HG03175 (cell line): ENCODE results near the gene EFTUD2.

Experiments
- ATAC-seq: cut with Tn5 transposase; IDR thresholded peaks from one replicate; pipeline ENCODE4 v1.9.1; 2021; ENCODE audit warnings: mild to moderate bottlenecking, moderate library complexity; ENCODE audit not compliant: unreplicated experiment

The EFTUD2 gene

DNA sequence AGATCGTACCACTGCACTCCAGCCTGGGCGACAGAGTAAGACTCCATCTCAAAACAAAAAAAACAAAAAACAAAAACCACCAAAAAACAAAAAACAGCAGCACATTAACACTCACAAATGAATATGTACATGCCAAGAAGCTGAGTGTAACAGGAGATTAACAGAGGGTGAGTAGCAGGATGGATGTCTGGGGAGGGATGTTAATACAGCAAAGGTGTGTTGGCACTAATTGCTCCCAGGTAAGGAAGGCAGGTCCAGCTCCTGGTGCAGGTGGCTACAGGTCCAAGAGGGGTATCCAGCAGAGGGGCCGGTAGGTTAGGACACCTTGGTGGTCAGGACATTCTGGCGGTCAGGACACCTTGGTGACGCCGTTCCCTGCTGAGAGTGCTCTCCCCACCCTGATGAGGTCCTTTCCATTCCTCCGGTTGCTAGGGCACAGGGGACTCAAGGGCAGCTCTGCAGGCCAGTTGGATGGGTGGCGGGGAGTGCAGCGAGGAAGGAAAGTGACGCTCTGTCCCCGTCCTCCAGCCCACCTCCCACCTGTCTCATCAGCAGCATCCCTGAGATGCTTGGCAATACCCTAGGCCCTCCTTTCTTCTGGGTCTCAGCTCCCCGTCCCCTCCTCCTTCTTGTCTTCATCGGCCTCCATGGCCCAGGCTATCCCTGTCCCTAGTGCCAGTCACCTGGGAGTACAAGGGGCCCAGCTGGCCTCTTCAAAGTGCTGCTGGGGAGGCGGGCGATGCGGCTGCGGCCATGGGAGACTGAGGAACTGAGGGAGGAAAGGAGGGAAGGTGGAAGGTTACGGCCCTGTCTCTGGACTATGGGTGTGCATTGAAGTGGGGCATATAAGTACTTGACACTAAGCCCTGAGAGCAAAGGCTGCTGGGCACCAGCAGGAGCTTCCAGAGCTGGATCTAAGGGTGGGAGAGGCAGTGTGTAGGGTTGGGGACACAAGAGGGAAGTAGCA is 26.8 kb upstream of the EFTUD2 start:
- ATAC-seq: no peak

DNA sequence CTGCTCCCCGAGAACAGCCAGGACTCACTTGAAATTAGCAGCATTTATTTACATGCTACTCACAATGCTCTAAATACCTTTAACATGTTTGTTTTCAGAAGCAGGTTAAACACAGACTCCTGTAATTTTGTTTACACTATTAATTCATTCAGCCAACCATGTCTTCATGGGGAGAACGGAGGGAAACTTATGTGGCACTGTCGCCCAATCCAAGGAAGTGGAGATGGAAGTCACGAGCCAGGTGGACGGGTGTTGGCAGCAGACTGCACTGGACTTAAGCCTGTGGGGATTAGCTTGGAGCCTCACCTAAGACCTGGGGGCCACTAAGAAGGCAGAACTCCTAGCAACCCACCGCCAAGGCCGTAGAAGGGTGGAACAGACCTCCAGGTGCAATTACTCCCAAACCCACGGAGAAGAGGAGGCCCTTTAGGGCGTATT is 24.9 kb upstream of the EFTUD2 start:
- ATAC-seq: no peak

DNA sequence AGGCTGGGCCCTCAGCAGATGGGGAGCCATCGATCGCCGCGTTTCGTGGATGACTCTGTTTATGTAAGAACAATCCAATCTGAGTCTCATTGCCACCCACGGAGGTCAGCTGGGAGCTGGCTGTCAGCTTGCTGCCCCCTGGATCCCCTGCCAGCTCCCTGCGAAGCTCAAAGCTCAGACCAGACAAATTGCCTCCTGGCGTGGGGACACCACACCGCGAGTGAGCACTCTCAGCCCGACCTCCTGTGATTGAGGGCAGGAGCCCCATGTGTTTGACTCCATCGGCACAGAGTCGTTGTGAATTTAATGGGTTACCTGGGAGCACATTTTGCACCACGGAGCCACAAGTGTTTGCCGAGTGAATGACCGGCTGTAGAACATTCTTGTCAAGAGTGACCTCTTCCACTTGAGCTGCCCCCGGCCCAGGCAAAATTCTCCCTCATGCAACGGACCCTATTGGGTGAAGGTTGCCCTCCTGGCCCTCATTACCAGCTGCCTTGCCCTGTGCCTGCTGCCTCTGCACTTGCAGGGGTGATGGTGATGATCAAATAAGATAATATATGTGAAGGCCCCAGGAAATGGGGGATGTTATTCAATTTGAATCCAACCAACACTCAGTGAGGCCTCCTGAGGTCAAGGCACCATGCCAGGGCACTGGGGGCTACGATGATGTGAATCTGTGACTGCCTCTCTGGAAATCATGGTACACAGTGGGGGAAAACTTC is 23.7 kb upstream of the EFTUD2 start:
- no peak for ATAC-seq

DNA sequence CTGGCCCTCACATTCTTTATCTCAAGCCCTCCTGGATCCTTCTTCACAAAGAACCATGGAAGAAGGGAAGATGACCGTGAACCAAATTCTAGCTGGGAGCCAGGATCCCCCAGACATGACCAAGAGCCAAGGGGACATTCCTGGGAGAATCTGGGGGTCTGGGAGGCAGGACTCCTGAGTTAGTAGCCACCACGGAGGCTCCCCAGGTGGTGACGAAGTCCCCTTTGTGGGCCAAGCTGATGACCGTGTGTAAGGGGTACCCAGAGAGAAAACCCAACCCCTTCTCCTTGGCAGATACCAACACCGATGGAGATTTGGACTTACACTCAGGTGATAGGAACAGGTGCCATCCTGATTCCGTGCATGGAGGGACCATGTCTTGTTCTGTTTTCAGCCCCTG is 22.9 kb upstream of the EFTUD2 start:
- no peak for ATAC-seq

DNA sequence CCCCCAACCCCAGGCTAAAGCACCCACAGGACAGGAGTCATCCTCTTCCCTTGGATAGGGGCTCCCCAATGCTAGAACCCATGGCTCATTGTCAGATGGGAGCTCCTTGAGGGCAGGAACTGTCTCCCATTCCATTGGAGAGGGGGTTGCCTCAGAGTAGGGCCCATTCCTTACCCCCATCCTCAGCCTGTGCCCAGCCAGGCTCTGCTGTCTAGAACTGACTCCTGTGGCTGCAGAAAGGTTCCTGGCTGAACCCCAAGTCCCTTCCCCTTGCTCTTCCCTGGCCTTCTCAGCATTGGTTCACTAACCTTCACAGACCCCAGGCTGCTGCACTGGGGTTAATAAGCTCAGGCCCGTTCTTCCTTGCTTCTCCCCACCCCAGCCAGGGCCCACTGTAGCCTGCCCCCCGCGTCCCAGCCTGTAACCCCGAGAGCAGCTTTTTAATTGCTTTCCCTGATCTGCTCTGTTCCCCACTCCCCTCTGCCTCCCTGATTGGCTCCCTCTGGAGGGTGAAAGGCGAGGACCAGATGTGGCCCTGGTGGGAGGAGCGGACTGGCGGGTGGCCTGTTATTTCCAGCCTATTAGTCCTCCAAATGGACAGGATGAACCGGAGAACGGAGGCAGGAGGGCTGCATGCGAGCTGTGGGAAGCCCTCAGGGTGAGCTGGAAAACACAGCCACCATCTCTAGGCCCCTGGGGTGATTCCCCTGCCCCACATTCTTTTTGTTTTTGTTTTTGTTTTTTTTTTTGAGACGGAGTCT is 22.1 kb upstream of the EFTUD2 start:
- ATAC-seq: no peak

DNA sequence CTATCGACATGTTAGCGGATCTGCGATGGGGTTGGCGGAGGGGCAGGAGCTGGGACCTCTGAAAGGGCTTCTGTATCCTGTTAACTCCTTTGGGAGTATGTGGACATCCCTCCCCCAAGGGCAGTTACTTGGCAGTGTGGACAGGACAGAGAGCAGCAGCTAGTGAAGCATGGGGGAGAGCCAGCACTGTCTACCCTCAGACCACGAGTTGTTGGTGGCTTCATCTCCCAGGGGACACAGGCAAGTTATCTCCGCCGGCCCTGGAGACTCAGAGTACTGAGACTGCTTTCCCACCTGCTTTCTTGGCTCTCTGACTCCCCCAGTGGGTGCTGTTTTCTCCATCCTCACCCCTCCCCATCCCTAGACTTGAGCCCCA is 21.3 kb upstream of the EFTUD2 start:
- ATAC-seq: no peak

DNA sequence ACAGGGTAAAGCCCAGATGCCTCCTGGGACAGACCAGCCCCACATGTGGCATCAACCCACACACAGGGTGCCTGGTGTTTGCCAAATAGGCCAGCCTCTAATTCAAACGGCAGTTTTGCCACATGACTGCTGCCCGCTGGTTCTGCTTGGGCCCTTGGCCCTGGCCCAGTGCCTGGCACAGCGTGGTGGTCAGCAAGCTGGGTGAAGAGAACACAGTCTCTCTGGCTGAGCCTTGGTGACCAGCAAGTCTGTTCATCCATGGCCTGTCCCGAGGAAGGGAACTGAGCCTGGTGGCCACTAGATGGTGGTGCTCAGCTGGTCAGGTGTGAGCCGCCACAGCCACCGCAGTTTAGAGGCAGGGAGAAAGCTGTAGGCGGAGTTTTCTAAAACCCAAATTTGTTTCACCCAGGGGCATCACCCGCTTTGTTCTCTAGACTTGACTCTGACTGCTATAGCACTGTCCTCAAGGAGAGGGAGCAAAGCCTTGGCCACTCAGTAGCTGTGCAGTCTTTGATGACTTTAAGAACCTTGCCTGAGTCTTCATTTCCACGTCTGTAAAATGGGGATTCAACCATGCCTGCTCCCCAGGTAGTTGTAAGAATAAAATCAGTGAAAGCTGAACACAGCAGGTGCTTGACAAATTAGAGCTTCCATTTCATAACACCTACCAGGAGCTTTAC is 20.8 kb upstream of the EFTUD2 start:
- ATAC-seq: peak; percentile 68

DNA sequence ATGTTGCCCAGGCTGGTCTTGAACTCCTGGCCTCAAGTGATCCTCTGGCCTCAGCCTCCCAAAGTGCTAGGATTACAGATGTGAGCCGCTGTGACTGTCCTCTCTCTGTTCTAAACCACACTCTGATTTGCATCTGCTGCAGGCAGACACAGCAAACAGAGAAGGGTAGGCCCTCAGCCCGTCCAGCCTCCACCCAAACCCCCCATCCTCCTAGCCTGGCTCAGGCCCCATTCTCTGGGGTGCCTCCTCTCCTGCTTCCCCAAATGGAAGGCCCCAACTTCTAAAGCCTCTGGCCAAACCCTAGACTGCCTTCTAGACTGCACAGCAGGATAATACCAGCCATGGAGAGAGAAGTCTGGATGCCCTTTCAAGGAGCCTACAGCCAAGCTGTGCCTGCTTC is 20.2 kb upstream of the EFTUD2 start:
- ATAC-seq: no peak

DNA sequence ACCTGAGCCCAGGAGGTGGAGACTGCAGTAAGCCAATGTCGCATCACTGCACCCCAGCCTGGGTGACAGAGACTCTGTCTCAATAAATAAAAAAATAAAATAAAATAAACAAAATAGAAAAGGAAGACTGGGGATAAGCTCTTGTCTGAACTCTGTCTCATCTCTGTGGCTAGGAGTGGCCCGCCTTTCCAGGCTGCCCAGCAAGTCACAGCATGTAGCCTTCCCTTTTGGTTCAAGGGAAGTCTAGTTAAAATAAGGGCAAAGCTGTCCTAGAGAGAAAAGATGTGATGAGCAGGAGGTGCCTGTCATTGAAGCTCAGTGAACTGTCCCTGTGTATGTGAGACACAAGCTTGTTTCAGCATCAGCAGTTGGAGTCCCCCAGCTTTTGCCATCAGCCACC is 18.8 kb upstream of the EFTUD2 start:
- no peak for ATAC-seq

DNA sequence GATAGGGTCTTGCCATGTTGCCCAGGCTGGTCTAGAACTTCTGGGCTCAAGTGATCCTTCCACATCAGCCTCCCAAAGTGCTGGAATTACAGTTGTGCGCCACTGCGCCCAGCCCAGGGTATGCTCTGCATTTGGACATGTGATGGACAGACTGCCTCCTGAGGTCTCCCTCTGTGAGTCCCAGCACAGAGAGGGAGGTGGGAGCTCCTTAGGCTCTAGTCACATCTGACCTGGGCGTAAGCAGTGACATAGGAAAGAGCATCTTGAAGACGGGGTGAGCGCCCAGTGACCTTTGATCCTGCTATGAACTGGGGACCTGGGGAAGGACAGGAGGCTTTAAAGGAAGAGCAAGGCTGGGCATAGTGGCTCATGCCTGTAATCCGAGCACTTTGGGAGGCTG is 18.2 kb upstream of the EFTUD2 start:
- ATAC-seq: no peak

DNA sequence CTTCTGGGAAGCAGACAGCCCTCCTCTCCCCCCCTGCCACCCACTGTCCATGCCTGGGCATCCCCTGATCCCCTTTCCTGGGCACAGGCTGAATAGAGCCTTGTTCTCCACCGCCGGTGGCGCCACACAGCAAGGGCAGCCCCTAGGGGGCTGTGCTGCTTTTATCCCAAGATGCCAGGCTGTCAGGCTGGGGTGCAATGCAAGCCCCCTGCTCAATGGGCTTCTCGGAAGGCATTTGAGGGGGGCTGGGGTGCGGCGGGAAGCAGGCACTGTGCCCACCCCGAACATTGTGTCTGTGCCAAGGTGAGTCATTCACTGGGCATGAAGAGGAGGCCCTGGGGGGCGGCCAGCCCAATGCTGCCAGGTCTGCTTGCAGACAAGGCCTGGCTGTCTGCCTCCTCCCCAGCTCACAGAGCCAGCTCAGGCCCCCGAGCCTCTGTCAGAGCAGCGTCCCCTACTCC is 17.6 kb upstream of the EFTUD2 start:
- ATAC-seq: no peak

DNA sequence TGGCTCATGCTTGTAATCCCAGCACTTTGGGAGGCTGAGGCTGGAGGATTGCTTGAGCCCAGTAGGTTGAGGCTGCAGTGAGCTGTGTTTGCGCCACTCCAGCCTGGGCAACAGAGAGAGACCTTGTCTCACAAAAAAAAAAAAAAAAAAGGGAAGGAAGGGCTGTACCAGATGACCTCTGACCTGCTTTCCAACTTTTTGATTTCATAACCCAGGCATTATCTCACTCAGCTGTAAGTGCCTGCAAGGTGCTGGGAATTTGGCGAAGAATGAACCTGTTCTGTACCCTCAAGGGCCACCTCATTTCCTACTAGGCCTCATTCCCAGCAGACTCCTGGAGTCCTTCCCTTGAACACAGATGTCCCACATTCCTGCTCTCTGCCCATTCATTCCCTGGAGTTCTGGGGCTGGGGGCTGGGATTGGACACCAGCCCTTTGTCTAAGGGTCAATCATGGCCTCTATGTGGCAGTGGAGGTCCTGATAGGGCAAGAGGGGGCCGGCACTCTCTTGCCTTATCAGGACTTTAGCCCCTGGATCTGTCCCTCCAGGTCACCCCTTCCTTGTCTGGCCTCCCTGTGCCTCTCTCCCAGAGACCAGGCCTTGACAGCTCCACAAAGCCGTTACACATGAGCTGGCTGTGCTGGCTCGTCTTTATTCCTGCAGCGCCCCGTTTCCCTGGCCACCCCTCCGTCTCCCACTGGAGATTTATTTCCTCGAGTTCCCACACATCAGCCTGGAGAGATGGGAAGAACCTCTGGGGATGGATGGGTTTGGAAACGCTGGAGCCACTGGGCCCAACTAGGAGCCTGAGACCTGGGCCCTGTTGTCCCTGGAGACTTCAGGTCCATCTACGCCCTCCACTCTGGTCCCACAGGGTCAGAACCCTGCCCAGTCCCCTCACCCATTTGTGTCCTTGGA is 16.9 kb upstream of the EFTUD2 start:
- no peak for ATAC-seq

DNA sequence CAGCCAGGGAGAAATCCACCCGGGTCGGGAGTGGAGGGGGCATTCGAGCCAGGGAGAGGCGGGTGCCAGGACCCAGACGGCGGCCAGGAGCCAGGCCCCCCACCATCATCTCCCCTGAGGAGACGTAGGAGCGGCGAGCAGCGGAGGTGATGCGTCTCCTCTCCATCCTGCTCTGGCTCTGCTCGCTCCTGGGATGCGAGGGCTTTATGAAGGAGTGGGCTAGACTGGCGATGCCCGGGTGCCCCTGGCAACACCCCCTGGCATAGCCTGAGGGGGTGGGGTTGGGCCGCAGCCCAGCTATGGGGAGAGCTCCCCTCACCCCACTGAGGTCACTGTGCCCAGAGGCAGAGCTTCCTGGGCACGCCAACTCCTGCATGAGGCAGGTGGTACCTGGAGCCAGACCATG is 16.1 kb upstream of the EFTUD2 start, which contains the start of gene GFAP:
TSS of gene GFAP (minus strand) at position 180 of the 406 bp plus-strand sequence. CDS start at position 166, 14 bp downstream.
- ATAC-seq: no peak

DNA sequence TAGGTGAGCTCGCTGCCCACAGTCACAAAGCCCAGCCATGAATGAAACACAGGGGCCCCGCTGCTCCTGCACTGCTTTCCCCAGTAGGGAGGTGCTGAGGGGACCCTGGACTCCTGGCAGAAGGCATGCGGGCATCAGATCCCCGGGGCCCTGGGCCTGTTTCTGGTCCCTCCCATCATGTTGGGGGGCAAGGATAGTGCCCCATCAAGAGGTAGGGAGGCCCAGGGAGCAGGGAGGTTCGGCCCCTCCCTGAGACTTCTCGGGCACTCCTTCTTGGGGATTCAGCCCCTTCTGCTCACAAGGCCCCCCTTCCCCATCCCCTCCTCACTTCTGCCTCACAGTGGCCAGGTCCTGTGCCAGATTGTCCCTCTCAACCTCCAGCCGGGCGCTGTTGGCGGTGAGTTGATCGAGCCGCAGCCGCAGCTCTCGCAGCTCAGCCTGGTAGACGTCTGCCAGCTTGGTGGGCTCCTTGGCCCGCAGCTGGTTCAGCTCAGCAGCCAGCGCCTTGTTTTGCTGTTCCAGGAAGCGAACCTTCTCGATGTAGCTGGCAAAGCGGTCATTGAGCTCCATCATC is 15.5 kb upstream of the EFTUD2 start:
- ATAC-seq: no peak

DNA sequence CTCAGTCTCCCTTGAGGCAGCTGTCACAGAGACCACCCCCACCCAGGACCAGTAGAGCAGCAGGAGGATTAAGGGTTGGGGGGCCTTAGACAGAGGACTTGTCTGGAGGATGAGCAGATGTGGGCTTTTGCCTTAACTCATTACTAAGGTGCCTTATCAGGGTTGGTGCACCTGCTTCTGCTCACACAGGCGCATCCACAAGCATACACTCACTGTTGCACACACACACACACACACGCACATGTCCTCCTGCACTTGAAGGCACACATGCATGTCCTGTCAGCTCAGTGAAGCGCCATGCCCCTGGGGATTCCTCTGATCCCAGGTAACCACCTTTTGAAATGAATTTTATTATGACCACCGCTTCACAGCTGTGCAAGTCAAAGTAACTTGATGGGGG is 14.9 kb upstream of the EFTUD2 start:
- ATAC-seq: no peak

DNA sequence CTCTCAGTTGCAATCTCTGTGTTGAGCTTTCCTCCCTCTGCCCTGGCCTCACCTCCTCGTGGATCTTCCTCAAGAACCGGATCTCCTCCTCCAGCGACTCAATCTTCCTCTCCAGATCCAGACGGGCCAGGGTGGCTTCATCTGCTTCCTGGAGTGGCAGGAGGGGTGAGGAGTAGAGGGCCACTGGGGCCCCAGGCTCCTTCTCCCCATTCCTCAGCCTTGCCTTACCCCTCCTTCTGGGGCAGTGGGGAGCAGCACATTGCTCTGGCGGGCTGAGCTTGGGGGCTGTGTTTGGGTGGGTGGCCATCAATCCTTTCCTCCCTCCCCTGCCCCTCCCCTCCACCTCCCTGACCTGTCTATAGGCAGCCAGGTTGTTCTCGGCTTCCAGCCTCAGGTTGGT is 14.4 kb upstream of the EFTUD2 start:
- no peak for ATAC-seq

DNA sequence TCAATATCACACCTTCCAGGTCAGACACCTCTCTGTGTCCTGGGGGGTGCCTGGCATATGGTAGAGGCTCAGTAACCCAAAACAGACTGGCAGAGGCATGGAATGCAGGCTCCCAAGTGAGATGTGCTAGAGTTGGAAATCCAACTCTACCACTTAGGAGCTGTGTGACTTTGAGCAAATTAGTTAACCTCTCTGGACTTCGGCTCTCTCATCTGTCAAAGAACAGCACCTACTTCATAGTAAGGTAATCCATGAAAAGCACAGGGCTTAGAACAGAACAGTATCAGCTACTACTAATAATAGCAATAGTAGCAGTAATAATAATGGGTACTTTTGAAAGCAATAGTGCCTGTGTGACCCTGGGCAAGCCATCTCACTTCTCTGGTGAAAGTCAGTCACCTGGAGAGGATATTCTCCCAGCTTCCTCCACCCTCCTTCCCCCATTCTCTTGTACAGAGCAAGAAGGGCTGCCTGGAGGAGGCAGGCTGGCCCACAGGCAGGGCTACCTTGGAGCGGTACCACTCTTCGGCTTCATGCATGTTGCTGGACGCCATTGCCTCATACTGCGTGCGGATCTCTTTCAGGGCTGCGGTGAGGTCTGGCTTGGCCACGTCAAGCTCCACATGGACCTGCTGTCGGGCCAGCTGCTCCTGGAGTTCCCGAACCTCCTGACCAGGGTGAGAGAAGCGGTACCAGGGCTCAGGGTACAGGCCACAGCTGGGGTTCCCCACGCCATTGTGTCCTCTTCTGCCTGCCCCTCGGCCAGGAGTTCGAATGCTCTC is 13.7 kb upstream of the EFTUD2 start:
- ATAC-seq: no peak
